GM19193 (cell line): ENCODE measurements around the gene RAB12.

Experiments used
- POLR2A ChIP-seq: IDR thresholded peaks from 4 replicates; pipeline ENCODE4 v1.6.1; 2011; ENCODE audit not compliant: insufficient read depth, insufficient read length; ENCODE audit errors: extremely low read depth

The RAB12 gene

DNA sequence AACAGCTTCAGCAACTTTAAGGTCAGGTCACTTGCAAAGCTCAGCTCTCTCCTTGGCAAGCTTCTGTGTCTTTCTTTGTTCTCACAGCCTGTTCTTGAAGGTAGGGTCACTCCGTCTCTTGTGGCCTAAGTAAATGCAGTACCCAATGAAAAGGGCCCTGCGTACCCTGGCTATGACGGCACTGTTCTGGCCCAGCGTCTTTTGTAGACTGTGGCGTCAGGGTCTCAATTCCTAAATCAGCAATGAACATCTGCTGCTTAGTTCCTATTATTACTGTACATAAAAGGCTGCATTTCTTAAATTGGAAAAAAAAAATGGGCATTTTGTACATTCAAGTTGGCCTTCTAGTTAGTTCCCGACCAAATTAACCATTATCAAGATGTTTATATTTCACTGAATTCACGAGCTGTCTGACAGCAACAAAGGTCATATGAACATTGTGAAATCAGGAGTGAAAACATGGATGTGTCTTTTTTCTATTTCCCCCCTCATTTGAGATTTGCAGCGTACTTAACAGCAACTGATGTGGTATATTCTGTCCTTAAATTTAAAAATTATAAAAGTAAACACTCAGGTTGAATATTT lies 79.1 kb downstream of the RAB12 start:
- no peak for TF ChIP-seq POLR2A

DNA sequence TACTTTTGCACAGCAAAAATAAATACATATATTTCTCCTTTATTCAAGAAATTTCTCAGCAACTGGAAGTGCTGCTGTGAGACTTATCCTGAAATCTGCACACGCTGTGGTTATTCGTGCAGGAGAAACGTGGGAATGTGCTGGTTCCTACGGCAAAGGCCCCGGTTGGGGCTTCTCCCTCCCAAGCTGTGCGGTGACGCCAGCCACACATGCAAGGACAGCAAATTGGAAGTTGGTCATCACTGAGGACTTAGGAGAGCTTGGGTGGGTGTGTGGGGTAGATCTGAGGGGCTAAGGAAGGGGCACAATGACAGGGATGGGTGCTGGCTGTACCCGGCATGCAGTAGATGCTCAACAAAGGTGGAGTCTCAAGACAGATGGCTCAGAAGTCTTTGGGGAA lies 79.6 kb downstream of the RAB12 start:
- TF ChIP-seq POLR2A, result no peak
